Mononuclear cell (primary cell): ENCODE measurements around the gene CDH4. TPM values are rescaled to one million over a fixed set of nuclear protein-coding genes. Genes with fewer than 3 reads are reported as not detected.

Source experiments
- H3K27me3 ChIP-seq: 2 replicates; pipeline ENCODE4 v1.6.0; 2011; ENCODE audit warnings: low read length, control low read depth; ENCODE audit not compliant: insufficient read depth
- H3K4me1 ChIP-seq: 2 replicates; pipeline ENCODE4 v1.5.1; 2011; ENCODE audit warnings: mild to moderate bottlenecking, low read length, control low read depth; ENCODE audit not compliant: insufficient read depth
- H3K4me3 ChIP-seq: 2 replicates; pipeline ENCODE4 v1.5.1; 2011; ENCODE audit warnings: mild to moderate bottlenecking, low read length, moderate library complexity
- H3K9me3 ChIP-seq: 2 replicates; pipeline ENCODE4 v1.5.1; 2011; ENCODE audit warnings: low read depth, mild to moderate bottlenecking, control low read depth, low read length
- total RNA-seq: library from RNA; depleted of rRNA; stranded (reverse); fragments of >200 nt; gene quantifications from one replicate; pipeline ENCODE4 v1.2.3, GENCODE V29; 2012

CDH4 gene
- total RNA-seq, 1 donor, result under 0.01 TPM

GRCh38 chr20:61737812-61738443 is 485.9 kb downstream of the CDH4 start:
- Histone ChIP-seq H3K27me3 (no peaks in the 10 kb centered on the region), H3K4me1 (no peaks in the 10 kb centered on the region), H3K4me3 (no peak overlapping the region), H3K9me3 (no peaks in the 10 kb centered on the region)

GRCh38 chr20:61738601-61739069 is 486.6 kb downstream of the CDH4 start:
- Histone ChIP-seq H3K4me3 (no peak overlapping the region), H3K4me1 (no peaks in the 10 kb centered on the region), H3K27me3 (no peaks in the 10 kb centered on the region), H3K9me3 (no peaks in the 10 kb centered on the region)

DNA sequence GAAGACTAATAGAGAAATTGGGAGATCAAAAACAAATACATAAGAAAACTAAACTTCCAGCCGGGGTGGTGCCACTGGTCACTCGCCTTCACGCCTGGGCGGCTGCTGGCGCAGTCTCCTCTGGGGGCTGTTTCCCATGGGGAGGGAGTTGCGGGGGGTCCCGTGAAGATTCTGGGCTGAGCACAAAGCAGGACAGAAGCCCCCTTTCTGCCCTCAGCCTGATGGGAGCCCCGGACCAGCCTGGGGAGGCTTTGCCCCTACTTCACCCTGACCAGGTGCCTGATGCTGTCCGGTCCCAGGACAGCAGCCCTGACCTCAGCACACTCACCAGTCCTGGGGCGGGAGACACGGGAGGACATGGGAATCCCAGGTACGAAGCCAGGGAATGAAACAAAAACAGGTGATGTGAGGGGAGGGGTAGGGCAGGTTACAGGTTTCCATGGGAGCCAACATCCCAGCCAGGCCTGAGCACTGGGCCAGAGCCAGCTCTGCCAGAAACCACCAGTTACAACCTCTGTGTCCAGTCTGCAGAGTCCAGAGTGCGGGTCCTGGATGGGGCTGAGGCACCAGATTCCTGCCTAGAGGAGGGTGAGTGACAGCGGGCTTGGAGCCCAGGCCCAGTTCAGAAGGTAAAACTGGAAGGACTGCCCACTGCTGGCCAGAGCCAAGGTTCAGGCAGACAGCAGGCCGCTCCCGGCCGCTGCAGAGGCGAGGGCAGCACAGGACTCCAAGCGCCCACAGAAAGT is 487.2 kb downstream of the CDH4 start:
- Histone ChIP-seq H3K9me3 (no peaks in the 10 kb centered on the region), H3K27me3 (no peaks in the 10 kb centered on the region), H3K4me1 (no peaks in the 10 kb centered on the region), H3K4me3 (no peak overlapping the region)

DNA sequence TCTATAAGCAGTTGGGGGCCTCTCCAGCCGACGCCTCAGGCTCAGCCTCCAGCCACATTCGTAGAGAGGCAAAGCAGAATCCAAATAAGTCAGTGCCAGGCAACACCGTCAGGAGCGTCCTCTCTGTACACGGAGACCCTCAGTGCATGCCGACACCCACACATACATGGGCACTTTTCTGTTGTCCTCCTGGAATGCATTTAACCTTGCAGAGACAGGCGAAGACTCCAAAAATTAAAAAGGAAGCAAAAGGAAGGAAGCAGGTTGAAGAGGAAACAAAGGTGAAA is 487.7 kb downstream of the CDH4 start:
- Histone ChIP-seq H3K27me3 (no peaks in the 10 kb centered on the region), H3K4me3 (no peak overlapping the region), H3K4me1 (no peaks in the 10 kb centered on the region), H3K9me3 (no peaks in the 10 kb centered on the region)

- H3K27me3 ChIP-seq, result no peaks in the 10 kb centered on the region
- H3K9me3 ChIP-seq, result no peaks in the 10 kb centered on the region
- H3K4me1 ChIP-seq, result no peaks in the 10 kb centered on the region
- H3K4me3 ChIP-seq, result no peak overlapping the region
These were observed 490.2 kb downstream of the CDH4 start for GRCh38 chr20:61742097-61742825.

DNA sequence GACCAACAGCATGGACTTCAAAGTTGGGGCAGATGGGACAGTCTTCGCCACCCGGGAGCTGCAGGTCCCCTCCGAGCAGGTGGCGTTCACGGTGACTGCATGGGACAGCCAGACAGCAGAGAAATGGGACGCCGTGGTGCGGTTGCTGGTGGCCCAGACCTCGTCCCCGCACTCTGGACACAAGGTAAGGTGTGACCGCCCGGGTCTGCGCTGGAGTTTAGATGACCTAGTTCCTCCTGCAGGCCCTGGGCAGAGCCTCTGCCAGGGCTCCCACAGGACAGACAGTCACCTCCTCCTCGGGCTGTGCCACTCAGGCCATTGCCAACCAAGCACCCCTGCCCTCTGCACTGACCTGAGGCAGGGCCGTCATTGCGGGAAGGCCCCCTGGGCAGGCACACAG is 491.5 kb downstream of the CDH4 start:
- no peak overlapping the region for H3K4me3 ChIP-seq
- H3K27me3 ChIP-seq, result no peaks in the 10 kb centered on the region
- no peaks in the 10 kb centered on the region for H3K4me1 ChIP-seq
- H3K9me3 ChIP-seq, result no peaks in the 10 kb centered on the region

DNA sequence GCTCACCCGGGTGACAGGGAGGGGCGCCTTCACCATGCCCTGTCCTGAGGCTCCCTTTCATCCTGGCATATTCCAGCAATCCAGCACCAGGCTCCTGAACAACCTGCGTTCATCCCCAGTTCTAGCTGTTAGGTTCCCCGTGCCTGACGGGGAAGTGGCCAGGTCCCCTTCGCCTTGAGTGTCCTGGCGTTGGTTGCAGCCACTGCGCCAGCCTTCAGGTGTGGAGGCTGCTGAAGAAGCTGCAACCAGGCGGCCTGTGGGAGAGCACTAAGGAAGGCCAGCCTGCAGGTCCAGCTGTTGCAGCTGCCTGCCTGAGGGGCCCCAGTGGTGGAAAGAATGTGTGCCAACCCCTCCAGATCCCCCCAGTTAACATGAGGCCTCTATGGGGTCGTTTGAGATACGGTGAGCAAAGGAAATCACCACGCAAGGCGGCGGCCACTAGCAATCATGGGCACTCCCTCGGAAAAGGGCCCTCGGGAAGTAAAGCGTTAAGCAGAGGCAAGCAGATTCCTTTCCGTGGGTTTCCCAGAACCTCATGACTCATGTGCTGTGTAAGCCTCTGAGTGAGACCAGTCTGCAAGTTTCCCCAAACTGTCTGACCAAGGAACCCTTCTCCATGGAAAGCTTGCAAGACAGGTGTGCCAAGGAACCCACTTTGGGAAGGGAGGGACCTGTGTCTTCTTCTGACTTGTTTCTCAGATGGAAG is 492.8 kb downstream of the CDH4 start:
- Histone ChIP-seq H3K4me1 (no peaks in the 10 kb centered on the region), H3K4me3 (no peak overlapping the region), H3K9me3 (no peaks in the 10 kb centered on the region), H3K27me3 (no peaks in the 10 kb centered on the region)

DNA sequence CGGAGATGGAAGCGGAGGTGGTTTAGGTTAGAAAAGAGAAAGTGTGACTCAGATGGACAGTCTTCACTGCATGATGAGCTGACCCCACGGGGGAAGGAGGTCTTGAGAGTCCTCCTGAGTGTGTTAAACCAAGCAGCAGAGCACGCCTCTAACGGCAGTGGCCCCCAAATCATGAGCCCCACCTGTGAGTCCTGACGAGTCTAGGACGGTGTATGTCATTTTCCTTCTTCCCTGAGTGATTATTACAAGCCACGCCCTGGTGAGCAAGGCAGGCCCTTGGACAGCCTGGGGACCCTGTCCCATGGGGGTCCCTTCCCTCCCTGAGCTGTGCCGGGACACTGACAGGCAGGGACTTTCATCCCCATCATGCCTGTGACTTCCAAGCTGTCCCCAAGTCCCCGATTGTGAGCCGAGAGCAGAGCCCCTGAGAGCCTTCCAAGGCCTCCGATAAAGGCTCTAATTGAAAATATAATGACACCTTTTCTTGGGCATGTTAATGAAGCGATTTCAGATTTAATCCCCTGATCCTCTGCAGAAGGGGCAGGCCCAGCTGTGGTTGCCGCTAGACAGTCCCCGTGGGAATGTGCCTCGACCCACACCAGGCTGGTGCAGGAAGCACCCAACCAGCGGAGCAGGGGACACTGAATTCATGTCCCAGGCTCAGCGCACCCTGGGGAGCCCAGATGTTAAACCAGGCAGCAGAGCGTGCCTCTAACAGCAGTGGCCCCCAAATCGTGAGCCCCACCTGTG is 493.5 kb downstream of the CDH4 start:
- Histone ChIP-seq H3K4me1 (no peaks in the 10 kb centered on the region), H3K9me3 (peaks cover 5% of the 10 kb centered on the region), H3K27me3 (no peaks in the 10 kb centered on the region), H3K4me3 (no peak overlapping the region)

GRCh38 chr20:61746147-61746646 is 494.1 kb downstream of the CDH4 start:
- peaks cover 7% of the 10 kb centered on the region for H3K9me3 ChIP-seq
- no peak overlapping the region for H3K4me3 ChIP-seq
- H3K4me1 ChIP-seq, result no peaks in the 10 kb centered on the region
- no peaks in the 10 kb centered on the region for H3K27me3 ChIP-seq

- Histone ChIP-seq H3K27me3 (no peaks in the 10 kb centered on the region), H3K4me1 (no peaks in the 10 kb centered on the region), H3K4me3 (no peak overlapping the region), H3K9me3 (peaks cover 7% of the 10 kb centered on the region)
These were observed 494.7 kb downstream of the CDH4 start for GRCh38 chr20:61746781-61747180.

GRCh38 chr20:61748376-61748775 is 496.3 kb downstream of the CDH4 start:
- Histone ChIP-seq H3K4me1 (no peaks in the 10 kb centered on the region), H3K27me3 (no peaks in the 10 kb centered on the region), H3K9me3 (peaks cover 7% of the 10 kb centered on the region), H3K4me3 (no peak overlapping the region)

GRCh38 chr20:61749406-61750075 is 497.5 kb downstream of the CDH4 start:
- no peaks in the 10 kb centered on the region for H3K4me1 ChIP-seq
- H3K9me3 ChIP-seq, result peaks cover 7% of the 10 kb centered on the region
- H3K4me3 ChIP-seq, result no peak overlapping the region
- no peaks in the 10 kb centered on the region for H3K27me3 ChIP-seq

DNA sequence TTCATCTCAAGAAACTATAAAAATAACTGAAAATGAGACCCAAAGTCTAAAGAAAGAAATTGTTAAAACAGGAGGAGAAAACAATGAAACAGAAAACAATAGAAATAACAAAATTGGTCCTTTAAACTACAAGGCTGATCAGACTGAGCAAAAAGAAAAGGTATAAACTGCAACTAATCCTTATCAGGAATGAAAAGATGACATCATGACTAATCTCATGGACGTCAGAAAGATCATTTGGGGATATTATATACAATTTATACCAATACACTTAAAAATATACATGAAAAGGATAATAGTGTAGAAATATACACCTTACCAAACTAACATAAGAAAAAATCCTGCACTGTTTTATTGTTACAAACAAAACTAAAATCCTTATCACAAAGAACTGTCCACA is 498.0 kb downstream of the CDH4 start:
- H3K27me3 ChIP-seq, result no peaks in the 10 kb centered on the region
- peaks cover 7% of the 10 kb centered on the region for H3K9me3 ChIP-seq
- no peaks in the 10 kb centered on the region for H3K4me1 ChIP-seq
- no peak overlapping the region for H3K4me3 ChIP-seq

- no peaks in the 10 kb centered on the region for H3K27me3 ChIP-seq
- H3K4me3 ChIP-seq, result no peak overlapping the region
- no peaks in the 10 kb centered on the region for H3K4me1 ChIP-seq
- H3K9me3 ChIP-seq, result peaks cover 7% of the 10 kb centered on the region
These were observed 500.5 kb downstream of the CDH4 start for GRCh38 chr20:61752576-61752975.
